Stimulated activated CD8-positive, alpha-beta memory T cell treated with anti-CD3 and anti-CD28 coated beads, Interleukin-7, amount 100 ng/mL, for 1 hour (primary cell): ENCODE results near the gene CDK8.

Source experiments
- DNase-seq, 2 donors: peaks; one replicate each; pipeline ENCODE4 v3.0.0-alpha.2; 2020; ENCODE audit warnings: low read depth in 2 of 2

The CDK8 gene

DNA sequence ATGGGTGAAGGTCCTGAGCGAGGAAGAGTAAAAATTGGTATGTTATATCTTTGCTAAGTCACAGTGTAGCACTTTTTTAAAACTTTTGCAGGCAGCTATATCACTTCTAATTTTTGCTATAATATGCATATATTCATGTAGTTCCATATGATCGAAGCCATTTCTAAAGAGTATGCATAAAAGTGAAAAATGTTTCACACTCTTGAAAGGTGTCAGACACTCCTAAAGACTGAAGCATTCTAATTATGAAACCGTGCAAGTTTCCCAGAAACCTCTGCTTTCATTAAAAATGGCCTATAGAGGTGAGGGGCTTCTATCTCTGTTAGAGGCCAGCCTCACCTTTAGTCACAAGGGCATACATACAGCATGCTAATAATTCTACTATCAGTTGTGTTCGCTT is 128.9 kb downstream of the CDK8 start:
- no peak for DNase-seq

- DNase-seq: no peak
Measured at GRCh38 chr13:26384587-26384986, 130.7 kb downstream of the CDK8 start.

DNA sequence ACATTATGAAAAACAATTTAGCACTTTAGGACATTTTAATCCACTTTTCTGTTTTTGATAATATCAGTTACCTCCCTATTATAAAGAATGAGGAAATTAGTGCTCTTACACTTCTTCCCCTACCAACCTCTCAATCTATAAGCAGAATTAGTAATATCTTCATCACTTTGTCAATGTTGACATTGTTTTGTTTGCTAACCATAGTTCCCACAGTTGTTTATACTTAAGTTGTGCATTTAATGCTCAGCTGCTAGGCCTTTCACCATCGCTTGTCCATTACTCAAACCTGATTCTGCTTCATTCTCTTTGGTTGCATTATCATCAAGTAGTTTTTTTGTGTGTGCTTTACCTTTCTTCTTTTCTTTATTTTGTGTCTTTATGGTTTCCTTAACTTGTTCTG is 132.1 kb downstream of the CDK8 start:
- no peak for DNase-seq

- no peak for DNase-seq
Measured at GRCh38 chr13:26390203-26390602, 136.3 kb downstream of the CDK8 start.

- DNase-seq: no peak
Measured at GRCh38 chr13:26400545-26400944, 146.6 kb downstream of the CDK8 start.

- no peak for DNase-seq
Measured at GRCh38 chr13:26401069-26401468, 147.1 kb downstream of the CDK8 start.

DNA sequence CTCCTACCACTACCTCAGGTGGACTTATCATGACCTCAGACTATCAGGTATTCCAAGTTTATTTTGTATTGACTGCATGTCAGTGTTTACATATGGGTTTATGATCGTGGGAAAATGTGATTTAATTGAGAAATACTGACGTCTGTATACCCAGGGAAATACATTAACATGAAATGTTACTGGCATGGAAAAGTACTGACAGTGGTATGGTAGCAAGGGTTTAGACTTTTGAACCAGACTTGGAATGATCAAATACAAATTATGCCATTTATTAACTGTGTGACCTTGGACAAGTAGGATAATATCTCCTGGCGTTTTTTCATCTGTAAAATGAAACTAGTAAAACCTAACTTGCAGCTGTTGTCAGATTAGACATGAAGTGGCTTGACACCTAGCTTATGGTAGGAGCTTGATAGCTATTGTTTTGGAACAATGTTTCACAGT is 147.7 kb downstream of the CDK8 start:
- DNase-seq: no peak

GRCh38 chr13:26406791-26407190 is 152.9 kb downstream of the CDK8 start:
- DNase-seq: no peak

GRCh38 chr13:26411206-26411605 is 157.3 kb downstream of the CDK8 start:
- no peak for DNase-seq

DNA sequence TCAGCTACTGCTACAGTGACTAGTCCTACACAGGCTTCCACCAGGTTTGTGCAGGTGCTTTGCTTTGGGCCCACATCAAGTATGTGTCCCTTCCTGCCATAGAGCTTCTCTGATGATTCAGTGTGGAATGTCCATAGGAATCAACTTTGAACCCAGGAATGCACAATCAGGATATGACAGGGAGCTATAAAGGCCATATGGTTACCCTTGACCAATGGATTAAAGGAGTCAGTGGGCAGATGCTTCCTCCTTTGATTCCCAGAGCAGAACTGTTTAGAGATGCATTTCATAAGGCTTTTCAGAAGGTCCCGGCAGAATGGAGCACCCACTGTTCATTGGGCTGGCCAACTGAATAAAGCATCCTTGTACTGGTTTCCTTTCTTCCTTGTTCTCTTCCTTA is 158.3 kb downstream of the CDK8 start:
- no peak for DNase-seq

DNA sequence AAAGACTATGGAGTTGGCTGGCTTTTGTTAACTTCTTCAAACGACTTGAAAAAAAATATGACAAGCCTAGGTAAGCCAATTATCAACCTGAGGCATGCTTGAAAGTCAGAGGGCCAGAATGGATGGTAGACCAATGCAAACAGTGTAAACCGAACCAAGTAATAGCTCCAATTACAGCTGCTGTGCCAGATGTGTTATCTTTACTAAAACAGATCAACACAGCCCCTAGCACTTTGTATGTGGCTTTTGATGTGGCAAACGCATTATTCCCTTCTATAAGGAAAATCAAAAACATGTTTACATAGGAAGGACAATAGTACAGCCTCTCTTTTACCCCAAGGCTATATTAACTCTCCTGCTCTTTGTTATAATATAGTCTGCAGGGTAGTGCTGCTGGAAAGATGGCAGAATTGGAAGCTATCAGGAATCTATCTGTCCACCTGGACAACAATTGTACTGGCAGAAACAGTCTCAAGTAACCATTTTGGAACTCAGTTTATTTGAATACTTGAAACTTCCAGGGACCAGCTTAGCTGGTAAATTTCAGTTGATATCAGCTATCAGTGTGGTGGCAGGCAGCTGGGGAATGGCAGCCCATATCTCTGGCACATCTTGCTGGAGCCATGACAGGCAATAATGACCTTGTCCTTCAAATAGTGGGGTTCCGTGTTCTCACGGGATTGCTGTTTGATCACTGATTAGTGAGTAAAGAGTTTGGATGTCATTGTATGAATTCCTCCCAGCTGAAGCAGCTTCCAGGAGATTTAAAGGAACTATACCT is 159.2 kb downstream of the CDK8 start:
- no peak for DNase-seq

- DNase-seq: no peak
Measured at GRCh38 chr13:26420282-26420960, 166.5 kb downstream of the CDK8 start.

DNA sequence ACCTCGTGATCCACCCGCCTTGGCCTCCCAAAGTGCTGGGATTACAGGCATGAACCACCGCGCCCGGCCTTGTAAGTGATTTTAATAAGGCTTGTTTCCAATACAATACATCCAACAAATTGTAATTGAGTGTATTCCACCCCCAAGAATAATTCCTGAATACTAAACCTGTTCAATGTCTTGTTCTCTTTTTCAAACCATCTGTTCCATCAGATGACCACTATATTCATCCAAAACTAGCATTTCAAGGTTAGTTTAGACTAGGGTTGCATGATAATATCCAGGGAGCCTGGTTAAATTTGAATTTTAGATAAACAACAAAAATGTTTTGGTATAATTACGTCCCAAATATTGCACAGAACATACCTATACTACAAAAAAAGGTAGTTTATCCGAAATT is 168.1 kb downstream of the CDK8 start:
- no peak for DNase-seq

DNA sequence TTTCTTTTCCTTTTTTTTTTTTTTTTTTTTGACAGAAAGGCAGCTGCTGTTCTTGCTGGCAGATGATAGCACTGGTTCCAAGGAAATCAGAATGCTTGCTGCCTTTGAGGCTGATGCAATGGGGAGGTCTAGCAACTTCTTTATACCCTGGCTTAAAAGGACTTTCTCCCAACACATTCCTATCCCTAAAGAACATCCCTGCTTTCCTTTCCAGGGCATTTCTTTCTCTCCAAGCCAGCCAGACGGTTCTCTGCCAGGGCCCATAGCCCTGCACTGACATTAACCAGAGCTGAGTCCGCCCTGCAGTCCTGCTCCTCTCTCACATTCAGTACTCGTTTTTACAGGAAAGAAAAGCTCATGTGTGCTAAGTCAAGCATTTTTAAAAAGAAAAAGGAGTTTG is 169.7 kb downstream of the CDK8 start:
- DNase-seq: no peak

DNA sequence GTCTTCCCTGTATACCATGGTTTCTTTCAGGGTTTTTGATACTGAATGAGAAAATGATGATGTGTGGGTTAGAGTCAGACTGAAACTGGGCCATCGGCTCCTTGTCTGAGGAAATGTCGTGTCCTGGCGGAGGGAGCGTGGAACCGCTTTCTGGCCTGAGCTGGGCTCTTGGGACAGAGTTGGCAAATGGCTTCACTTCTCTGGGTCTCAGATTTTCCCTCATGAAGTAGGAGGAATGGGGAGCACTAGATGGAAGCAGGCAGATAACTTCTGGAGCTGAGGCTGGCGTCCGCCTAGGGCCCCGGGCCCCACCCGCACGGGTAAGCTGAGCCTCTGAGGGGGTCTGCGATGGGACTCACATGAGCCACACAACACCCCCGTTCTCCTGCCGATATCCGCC is 170.3 kb downstream of the CDK8 start:
- no peak for DNase-seq

DNA sequence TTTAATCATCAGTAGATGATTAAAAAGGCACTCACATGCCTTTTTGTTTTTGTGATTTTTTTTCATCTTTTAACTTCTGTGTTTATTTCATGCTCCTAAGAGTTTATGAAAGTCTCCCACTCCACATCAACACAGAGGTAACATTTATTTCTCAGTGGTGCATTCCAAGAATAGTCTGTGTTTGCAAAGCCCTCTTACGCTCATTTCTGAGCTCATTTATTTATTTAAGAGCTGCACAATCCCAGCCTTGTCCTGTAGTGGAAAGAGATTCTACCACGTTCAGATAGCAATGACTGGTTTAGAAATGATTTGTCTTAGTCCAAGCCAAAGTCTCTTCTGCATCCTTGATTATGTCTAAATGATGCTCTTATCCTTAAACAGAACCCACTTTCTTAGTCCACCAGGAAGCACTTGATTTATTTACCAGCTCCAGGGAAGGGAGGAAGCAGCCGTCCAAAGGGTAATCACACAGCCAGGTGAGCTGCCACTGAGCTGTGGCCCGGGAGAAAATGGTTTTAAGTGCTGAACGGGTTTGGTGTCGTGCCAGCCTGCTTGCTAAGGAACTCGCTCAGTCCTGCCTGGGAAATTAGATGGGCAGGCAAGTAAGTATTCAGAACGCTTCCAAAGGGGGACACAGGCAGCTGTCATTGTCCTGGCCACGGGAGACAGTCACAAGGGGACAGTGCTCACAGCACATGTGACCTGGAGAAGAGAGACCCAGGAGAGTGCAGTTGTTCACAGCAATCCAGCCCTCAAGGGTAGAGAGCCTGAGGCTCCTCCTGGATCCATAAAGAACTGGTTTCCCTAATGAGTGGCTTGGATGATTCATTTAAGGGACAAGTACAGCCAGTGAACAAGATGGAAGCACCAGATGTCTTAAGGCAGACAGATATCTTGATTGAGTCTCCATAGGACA is 171.8 kb downstream of the CDK8 start:
- no peak for DNase-seq

GRCh38 chr13:26433776-26434175 is 179.8 kb downstream of the CDK8 start:
- DNase-seq: no peak

DNA sequence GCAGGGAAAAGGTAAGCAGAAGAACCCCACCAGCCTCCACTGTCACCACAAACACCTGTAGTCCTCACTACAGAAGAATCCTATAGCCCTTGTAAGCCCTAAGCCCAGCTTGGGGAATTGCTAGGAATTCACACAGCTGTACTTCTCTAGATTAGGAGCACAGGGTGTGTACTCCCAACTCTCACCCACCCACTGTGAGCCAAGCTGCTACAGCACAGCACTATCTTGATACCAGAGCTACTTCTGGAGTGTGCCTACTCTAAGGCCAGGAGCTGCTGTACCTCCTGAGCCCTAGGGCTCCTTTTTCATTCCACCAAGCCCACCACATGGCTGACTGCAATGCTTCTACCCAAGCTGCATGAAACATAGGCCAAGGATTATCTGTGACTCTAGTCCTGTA is 181.2 kb downstream of the CDK8 start:
- DNase-seq: no peak

DNA sequence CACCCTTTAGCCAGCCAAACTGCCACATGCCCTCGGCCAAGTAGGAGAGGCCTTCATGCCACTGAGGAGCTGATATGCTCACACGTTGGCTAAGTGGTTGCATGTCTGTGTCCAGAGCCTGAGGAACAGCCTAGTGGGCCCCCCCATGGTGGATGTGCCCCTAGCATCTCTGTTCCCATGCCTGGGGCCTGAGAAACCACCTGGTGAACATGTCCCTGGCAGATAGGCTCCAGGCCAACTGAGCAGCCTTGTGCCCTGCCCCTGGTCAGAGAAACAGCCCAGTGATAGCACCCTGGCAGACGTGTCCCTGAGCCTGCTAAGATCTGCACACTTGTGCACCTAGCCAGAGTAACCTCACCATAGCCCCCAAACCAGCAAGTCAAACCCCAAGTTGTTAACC is 181.7 kb downstream of the CDK8 start:
- DNase-seq: no peak

DNA sequence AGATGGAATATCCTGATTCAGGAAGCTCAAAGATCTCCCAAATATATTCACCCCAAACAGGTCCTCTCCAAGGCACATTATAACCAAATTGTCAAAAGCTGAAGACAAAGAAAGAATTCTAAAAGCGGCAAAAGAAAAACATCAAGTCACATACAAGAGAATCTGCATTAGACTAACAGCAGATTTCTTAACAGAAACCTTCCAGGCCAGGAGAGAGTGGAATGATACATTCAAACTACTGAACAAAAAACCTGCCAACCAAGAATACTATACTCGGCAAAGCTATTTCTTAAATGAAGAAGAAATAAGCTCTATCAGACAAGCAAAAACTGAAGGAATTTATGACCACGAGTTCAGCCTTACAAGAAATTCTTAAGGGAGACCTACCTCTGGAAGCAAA is 183.0 kb downstream of the CDK8 start:
- DNase-seq: no peak

- no peak for DNase-seq
Measured at GRCh38 chr13:26440111-26440510, 186.2 kb downstream of the CDK8 start.

DNA sequence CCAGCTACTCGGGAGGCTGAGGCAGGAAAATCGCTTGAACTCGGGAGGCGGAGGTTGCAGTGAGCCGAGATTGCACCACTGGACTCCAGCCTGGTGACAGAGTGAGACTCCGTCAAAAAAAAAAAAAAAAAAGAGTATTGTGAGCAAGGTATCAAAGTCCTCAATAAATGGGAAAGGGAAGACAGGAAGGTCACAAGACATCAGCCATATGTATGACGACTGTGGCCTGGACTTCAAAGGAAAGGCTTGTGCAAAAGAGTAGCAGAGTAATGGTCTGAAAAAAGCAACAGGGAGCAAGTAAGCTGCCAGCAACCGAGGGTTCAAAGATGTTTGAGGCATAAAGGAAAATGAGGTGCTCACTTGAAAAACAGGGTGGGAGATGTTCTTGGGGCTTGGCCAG is 187.5 kb downstream of the CDK8 start:
- no peak for DNase-seq
